Measurements from ENCODE around the gene WDR54.
"Not testable (repeated sequence)": the region's sequence is repeated elsewhere in the genome, so short reads cannot be mapped to it uniquely, and the experiment has no call there.

WDR54 gene

DNA sequence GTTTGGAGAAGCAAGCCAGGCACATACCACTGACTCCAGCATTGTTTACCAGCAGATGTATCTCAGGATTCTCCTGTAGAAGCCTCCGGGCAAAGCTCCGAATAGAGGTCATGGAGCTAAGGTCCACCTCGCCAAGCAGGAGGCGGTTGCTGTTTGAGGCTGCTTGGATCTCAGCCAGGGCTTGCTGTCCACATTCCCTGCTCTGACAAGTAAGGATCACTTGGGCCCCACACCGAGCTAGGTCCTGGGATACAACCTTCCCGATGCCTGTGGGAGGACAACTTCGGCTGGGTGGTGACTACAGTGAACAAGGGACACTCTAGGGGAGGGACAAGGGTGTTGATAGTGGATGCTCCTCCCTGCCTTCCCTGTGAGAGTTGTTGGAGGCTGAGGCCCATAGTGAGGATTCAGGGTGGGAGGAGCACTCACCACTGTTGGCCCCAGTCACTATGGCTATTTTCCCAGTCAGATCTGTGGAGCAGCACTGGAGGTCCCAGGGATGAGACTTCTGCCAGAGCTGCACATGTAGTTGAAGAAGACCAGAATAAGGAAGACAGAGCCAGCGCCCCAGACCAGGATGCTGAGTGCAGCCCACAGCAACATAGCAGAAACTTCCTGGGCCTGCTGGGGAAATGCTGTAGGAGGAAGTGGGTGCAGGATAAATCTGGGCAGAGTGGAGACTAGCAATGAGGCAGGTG is 8.4 kb upstream of the WDR54 start:
- DNase-seq, result no peak

- DNase-seq, result no peak
These were observed 7.1 kb upstream of the WDR54 start for GRCh38 chr2:74414441-74414840.

DNA sequence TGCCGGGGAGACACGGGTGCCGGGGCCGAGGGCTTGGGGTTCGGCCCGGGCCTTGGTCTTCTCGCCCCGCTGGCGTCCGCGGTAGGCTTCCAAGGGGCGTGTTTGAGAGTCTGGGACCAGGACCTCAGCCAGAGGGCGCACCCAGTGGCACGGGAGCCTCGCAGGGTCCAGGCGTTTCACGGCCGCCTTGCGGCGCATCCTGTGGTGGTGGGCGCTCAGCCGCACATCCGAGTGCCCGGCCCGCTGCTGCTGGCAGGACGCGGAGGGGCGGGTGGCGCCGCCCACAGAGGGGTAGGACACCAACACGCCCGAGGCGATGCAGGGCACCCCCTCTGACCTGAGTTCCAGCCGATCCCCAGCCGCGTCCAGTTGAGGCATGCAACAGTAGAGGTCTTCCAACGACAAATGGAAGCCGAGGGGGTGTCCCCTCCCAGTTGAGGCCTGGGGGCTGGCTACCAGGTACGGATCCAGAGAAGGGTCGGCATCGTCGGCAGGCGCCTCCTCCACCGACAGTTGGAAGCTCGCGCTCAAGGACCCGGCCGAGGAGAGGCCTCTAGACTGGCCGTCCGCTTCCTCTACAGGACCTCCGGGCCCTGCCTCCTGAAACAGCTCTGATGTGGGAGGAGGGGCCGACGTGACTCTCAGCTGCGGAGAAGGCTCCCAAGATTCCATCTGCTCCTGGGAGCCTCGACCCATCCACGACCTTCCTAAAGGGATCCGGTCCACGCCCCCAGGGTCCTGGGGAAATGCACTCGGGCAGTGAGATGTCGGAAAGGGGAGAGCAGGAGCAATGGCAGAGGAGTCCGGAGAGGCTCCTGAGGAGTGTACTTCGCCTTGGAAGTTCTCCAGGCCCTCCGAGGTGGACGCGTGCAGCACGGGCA is 6.4 kb upstream of the WDR54 start:
- DNase-seq, result no peak

DNA sequence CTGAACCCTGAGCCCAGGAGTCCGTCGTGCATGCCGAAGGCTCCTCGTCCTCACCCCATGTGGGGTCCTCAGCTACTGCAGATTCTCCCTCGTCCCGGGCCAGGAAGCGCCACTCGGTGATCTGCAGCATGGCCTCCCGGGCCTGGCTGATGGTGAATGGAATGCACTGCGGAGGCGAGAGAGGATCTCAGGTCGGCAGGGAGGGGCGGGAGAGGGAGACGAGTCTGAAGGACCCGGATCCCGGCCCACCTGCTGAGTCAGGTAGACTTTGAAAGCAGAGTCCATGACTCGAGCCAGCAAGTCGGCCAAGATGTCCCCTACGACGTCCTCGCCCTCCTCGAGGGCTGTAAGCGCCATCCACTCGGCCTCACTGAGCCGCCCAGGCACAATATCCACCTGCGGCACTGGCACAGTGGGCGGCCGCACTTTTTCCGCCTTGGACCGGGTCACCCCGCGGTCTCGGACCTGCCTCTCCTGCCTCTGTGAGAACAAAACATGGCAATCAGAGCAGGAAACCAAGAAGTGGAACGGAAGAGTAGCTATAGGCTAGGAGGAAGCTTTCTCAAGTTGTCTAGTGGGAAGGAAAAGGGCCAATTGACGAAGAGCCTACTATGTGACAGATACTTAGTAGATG is 5.7 kb upstream of the WDR54 start:
- no peak for DNase-seq

- no peak for DNase-seq
These were observed 4.8 kb upstream of the WDR54 start for GRCh38 chr2:74416778-74417177.

DNA sequence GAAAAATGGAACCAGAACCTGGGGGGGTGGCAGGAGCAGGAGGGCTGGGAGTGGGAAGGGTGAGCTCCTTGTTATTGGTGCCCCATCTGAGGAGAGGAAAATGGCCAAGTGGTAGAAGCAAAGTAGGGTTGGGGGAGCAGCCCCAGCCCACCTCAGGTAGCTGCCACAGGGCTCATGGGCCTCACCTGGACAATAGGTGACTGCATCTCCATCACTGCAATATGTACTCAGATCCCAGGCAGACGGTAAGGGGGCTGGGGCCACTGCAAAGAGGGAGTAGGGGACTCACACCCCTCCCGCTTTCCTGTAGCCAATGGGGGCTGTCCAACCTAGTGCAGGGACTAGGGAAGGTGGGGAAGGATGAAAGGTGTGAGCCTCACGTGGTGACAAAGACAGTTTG is 4.3 kb upstream of the WDR54 start:
- no peak for DNase-seq

- DNase-seq, result no peak
These were observed 3.8 kb upstream of the WDR54 start for GRCh38 chr2:74417763-74418162.

DNA sequence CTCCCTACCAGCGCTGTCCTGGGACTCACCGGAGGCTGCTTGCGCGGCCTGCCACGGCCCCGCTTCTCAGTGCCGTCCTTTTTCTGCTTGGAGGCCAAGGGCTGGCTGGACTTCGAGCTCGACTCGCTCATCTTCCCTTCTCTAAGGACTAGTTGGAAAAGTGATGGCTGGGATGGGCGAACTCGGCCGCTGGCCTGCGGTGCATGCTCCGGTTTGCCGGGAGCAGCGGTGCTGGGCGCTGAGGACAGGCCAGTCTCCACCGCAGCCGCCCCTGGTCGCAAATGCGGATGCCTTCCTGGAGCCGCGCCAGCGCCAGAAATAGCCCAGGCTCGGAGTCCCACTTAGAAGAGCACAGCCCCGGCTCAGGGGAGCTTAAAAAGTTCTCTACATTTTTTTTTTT is 3.2 kb upstream of the WDR54 start:
- DNase-seq, result no peak

DNA sequence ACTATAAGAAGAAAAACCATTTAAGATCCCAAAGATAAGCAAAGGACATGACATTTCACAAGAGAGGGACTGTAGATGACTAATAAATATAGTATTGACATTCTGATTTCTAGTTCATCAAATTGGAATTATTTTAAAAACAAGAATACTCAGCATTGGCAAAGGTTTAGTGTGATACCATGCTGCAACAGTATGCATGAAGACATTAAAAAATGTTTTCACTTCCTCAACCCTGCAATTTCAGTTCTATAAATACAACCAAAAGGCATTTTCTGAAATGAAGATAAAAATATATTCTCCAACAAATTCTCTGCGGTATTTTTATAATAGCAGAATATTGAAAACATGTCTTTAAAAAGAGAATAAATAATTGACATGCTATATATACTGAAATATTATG is 2.2 kb upstream of the WDR54 start:
- DNase-seq, result no peak

GRCh38 chr2:74420006-74420405 is 1.5 kb upstream of the WDR54 start:
- no peak for DNase-seq

DNA sequence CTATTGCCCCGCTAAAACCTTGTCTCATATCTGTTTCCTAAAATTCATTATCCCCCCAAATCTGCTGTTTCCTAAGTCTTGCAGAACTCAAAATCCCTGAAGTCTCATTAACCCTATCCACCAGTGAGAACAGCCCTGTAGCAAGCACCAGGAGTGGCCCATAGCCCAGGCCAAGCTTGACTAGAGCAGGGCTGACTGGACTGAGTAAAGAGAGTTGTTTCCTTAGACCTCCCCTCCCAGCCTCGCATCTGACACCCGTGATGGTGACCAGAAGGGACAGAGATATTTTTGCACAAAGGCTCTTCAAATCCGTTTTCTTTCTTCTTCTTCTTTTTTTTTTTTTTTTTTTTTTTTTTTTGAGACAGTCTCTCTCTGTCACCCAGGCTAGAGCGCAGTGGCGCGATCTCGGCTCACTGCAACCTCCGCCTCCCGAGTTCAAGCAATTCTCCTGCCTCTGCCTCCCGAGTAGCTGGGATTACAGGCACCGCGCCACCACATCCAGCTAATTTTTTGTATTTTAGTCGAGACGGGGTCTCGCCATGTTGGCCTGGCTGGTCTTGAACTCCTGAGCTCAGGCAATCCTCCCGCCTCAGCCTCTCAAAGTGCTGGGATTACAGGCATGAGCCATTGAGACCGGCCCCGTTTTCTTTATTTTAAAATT is 957 bp upstream of the WDR54 start:
- not testable (repeated sequence) for DNase-seq

- no peak for DNase-seq
These were observed 1.9 kb downstream of the WDR54 start for GRCh38 chr2:74423231-74424095.

- no peak for DNase-seq
These were observed 2.8 kb downstream of the WDR54 start for GRCh38 chr2:74424139-74424992.

GRCh38 chr2:74424995-74425406 is 3.5 kb downstream of the WDR54 start:
- DNase-seq, result no peak

DNA sequence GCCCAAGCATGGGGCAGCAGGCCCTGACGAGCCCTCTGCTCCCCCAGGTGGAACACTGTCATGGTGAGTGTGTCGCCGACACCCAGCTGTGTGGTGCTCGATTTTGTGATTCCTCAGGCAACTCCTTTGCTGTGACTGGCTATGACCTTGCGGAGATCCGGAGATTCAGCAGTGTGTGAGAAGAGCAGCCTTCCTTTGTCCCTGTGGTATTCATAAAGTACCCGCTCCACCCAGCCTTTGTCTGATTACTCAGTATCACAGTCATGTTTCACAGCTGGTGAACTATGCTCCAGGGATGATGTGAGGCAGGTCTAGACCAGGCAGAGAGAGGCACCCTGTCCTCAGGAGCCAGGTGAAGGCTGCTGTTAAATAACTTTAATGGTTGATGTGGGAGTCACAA is 4.0 kb downstream of the WDR54 start:
- no peak for DNase-seq

GRCh38 chr2:74426181-74426758 is 4.7 kb downstream of the WDR54 start:
- no peak for DNase-seq

- no peak for DNase-seq
These were observed 6.0 kb downstream of the WDR54 start for GRCh38 chr2:74427551-74427950.

DNA sequence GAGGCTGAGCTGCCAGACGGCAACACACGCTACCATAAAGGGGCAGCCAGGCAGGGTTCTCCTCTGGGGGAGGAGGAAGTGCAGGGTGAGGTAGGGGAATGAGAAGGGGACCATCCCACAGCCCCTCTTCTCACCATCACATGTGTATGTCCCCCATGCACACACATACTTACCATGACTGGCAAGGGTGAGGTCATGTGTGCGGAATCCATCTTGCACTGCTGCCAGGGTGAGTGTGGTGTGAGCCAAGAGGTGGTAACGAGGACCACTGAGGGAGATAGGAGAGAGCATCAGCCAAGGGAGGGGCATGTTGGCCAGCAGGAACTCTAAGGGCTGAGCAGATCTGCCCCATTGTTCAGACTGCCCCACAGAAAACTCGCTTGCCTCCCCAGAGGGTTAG is 7.1 kb downstream of the WDR54 start:
- DNase-seq, result no peak

DNA sequence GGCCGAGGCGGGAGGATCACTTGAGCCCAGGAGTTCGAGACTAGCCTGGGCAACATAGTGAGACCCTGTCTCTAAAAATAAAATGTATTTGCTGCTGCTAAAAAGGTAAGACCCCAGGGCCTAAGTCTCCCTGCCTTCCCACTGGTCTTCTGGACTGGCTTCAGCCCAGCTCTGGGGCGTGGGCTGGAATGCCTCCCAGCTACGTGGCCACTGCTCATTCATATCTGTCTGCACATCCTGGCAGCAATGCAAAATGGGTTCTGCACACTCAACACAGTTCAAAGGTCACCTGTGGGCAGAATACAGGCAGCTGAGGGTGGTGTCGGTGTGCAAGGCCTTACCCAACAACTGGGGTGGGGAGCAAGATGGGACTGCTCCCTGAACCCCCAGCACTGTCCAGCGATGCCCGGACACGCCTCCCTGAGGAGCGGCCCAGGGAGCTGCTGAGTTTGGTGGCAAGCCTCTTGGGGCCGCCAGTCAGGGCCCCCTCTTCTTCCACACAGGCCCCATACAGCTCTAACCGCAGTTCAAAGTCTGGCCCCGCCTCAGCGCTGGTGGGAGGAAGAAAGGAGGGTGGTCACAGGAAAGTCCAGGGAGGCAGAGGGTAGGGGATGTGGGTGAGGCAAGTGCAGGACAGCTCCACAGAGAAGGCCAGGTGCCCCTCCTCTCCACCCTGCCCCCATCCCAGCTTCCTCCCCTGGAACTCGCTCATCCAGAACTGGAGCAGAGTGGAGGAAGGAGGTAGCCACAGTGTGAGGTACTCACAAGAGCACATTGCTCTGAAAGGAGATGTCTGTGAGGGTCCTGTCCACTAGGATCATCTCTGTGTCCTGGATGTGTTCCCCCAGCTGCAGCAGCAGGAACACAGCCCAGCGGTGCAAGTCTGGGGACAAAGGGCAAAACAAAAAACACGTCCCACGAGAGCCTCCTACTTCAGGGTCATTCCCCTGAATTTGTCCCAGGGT is 8.2 kb downstream of the WDR54 start:
- DNase-seq, result no peak

DNA sequence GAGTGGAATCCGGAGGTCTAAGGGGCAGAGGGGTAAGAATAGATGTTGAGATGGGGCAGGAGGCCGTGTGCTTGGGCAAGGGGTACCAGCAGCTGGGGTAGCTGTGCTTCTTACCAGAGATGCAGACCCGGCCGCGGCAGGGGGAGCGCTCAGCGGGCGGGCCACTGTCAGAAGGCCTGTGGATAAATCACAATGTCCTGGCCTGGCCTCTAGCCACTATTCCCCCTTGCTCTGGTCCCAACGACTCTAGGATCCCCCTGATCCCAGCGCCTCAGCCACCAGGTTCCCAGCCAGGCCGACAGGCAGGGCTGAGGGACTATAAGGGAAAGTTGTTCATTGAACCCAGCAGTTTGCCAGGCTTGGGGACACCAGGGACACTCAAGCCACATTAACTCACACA is 9.0 kb downstream of the WDR54 start:
- DNase-seq, result no peak
